ENCODE data around the gene NSA2. TPM values are rescaled to one million over a fixed set of nuclear protein-coding genes. Genes with fewer than 3 reads are reported as not detected.

Gene NSA2
- total RNA-seq, 1 donor from 2014 or later = 58.2 TPM

GRCh38 chr5:74801941-74802340 is 34.9 kb downstream of the NSA2 start:
- intact Hi-C loops (cut with micrococcal nuclease) = no loop called here

- intact Hi-C loops (cut with micrococcal nuclease) = no loop called here
These were observed 43.9 kb downstream of the NSA2 start for GRCh38 chr5:74810915-74811314.

GRCh38 chr5:74816875-74817274 is 49.8 kb downstream of the NSA2 start:
- intact Hi-C loops (cut with micrococcal nuclease) = no loop called here

GRCh38 chr5:74822288-74822687 is 55.2 kb downstream of the NSA2 start:
- intact Hi-C loops (cut with micrococcal nuclease) = no loop called here

GRCh38 chr5:74829413-74829812 is 62.4 kb downstream of the NSA2 start:
- intact Hi-C loops (cut with micrococcal nuclease) = no loop called here

Other genes starting within 250 kb of the NSA2 start
- gene ENC1, start 126.5 kb upstream of the NSA2 start, total RNA-seq = 1.6 and 1.7 TPM in 2 replicates
- gene HEXB, start 82.0 kb upstream of the NSA2 start, total RNA-seq = 82.9 and 88.3 TPM in 2 replicates
- gene GFM2, start 132 bp upstream of the NSA2 start, total RNA-seq = 26.9 and 30.8 TPM in 2 replicates
- 4.2 and 6.0 TPM in 2 replicates for gene FAM169A, start 99.1 kb downstream of the NSA2 start, total RNA-seq